Thyroid gland (tissue), 4 donors: ENCODE data around the gene GALNT18. TPM values are rescaled to one million over a fixed set of nuclear protein-coding genes. Genes with fewer than 3 reads are reported as not detected.

Experiments used
- DNase-seq, 2 donors: peaks; one replicate each; pipeline ENCODE4 v3.0.0-alpha.2; 2019
- H3K27ac ChIP-seq, 3 donors: fragments of 200-600 bp; sonication (generic); 1 replicate in 2 of 3; 2 replicates in 1 of 3; pipeline ENCODE4 v1.5.1; 2016 to 2019; ENCODE audit warnings: mild to moderate bottlenecking in 1 of 3, moderate library complexity in 1 of 3
- H3K27me3 ChIP-seq: fragments of 200-600 bp; sonication (generic); one replicate; pipeline ENCODE4 v1.5.1; 2019
- H3K36me3 ChIP-seq, 2 donors: fragments of 200-600 bp; sonication (generic); one replicate each; pipeline ENCODE4 v1.5.1; 2016 to 2019
- H3K4me1 ChIP-seq, 2 donors: fragments of 200-600 bp; sonication (generic); one replicate each; pipeline ENCODE4 v1.5.1; 2017 to 2019
- H3K4me3 ChIP-seq, 3 donors: fragments of 200-600 bp; sonication (generic); replicated peaks in 1 of 3; 1 replicate in 2 of 3; 2 replicates in 1 of 3; pipeline ENCODE4 v1.5.1; 2016; ENCODE audit warnings: mild to moderate bottlenecking in 1 of 3
- H3K9me3 ChIP-seq: fragments of 200-600 bp; sonication (generic); one replicate; pipeline ENCODE4 v1.5.1; 2017
- CTCF ChIP-seq, 6 experiments: fragments of 200-600 bp in 3 of 6; fragments of 450-650 bp in 3 of 6; sonication (generic) in 3 of 6; IDR thresholded peaks; one replicate each; pipeline ENCODE4 v1.5.1; 2016 to 2019; ENCODE audit warnings: antibody characterized with exemption in 6 of 6, mild to moderate bottlenecking in 2 of 6, inconsistent platforms in 1 of 6, moderate library complexity in 1 of 6
- POLR2A ChIP-seq, 2 donors: fragments of 450-650 bp; IDR thresholded peaks; one replicate each; pipeline ENCODE4 v1.6.1; 2017; ENCODE audit warnings: antibody characterized with exemption in 2 of 2, mild to moderate bottlenecking in 2 of 2, moderate library complexity in 1 of 2
- WGBS, 2 donors: methylation state at CpG; one replicate each; pipeline ENCODE4 v1.1.5; 2017; 5-methylcytosine and 5-hydroxymethylcytosine counted together
- intact Hi-C: fragments of 100-400 bp; cut with DNase I; formaldehyde crosslinking; loops from one replicate; pipeline ENCODE4 v1.15.1; 2023
- total RNA-seq, 4 donors: library from RNA; depleted of rRNA; stranded (reverse); fragments of >200 nt; gene quantifications; one replicate each; pipeline ENCODE4 v1.2.3, GENCODE V29; 2016

The GALNT18 gene
- total RNA-seq, 4 donors from 2014 or later, result 60.7 to 93.8 (median 87.5) TPM

- DNase-seq, result peak; percentile 61 to 63
- H3K9me3 ChIP-seq, result no peaks in the 10 kb centered on the region
- no peaks in the 10 kb centered on the region for H3K36me3 ChIP-seq
- intact Hi-C loops, result no loop called here
- TF ChIP-seq CTCF (IDR thresholded peaks at IDR 0.05) (no peak), POLR2A (IDR thresholded peaks at IDR 0.05) (no peak)
- no peak overlapping the region for H3K4me3 ChIP-seq
- peak overlapping the region; percentile 65 to 83 (median 69) for H3K27ac ChIP-seq
- H3K4me1 ChIP-seq, result peaks cover 49 to 60% of the 10 kb centered on the region in 2 donors
- WGBS, 2 donors, result 49 to 68% methylated on average over 10 to 11 of the region's 11 CpGs
- H3K27me3 ChIP-seq, result no peaks in the 10 kb centered on the region
These were observed 213.2 kb downstream of the GALNT18 start for GRCh38 chr11:11408436-11409221.

GRCh38 chr11:11407763-11408084 lies 214.1 kb downstream of the GALNT18 start:
- H3K36me3 ChIP-seq, result no peaks in the 10 kb centered on the region
- no peaks in the 10 kb centered on the region for H3K27me3 ChIP-seq
- peaks cover 52 to 63% of the 10 kb centered on the region in 2 donors for H3K4me1 ChIP-seq
- peak overlapping the region; percentile 44 to 83 (median 65) for H3K27ac ChIP-seq
- H3K4me3 ChIP-seq, result no peak overlapping the region
- no peaks in the 10 kb centered on the region for H3K9me3 ChIP-seq
- 58 to 59% methylated on average over 5 of the region's 5 CpGs for WGBS, 2 donors
- no peak for DNase-seq
- intact Hi-C loops, result no loop called here
- no peak for TF ChIP-seq CTCF (IDR thresholded peaks at IDR 0.05)
- no peak for TF ChIP-seq POLR2A (IDR thresholded peaks at IDR 0.05)

- Histone ChIP-seq H3K27ac (peak overlapping the region; percentile 57 to 83 (median 69)), H3K36me3 (no peaks in the 10 kb centered on the region), H3K9me3 (no peaks in the 10 kb centered on the region), H3K27me3 (no peaks in the 10 kb centered on the region), H3K4me3 (no peak overlapping the region), H3K4me1 (peaks cover 52 to 63% of the 10 kb centered on the region in 2 donors)
- WGBS, 2 donors, result 18 to 23% methylated on average over 9 of the region's 9 CpGs
- TF ChIP-seq POLR2A (IDR thresholded peaks at IDR 0.05) (peak in 1 of 2 donors; percentile 21), CTCF (IDR thresholded peaks at IDR 0.05) (peak in 1 of 6 experiments; percentile 15)
- peak; percentile 71 to 72 for DNase-seq
- intact Hi-C loops, result no loop called here
These were observed 214.6 kb downstream of the GALNT18 start for GRCh38 chr11:11407065-11407762.

GRCh38 chr11:11406652-11407051 lies 215.2 kb downstream of the GALNT18 start:
- Histone ChIP-seq H3K27ac (peak overlapping the region; percentile 57 to 83 (median 69)), H3K9me3 (no peaks in the 10 kb centered on the region), H3K4me3 (no peak overlapping the region), H3K4me1 (peaks cover 52 to 63% of the 10 kb centered on the region in 2 donors), H3K27me3 (no peaks in the 10 kb centered on the region), H3K36me3 (no peaks in the 10 kb centered on the region)
- WGBS, 2 donors, result 80 to 84% methylated on average over 3 of the region's 3 CpGs
- DNase-seq, result no peak
- TF ChIP-seq CTCF (IDR thresholded peaks at IDR 0.05) (no peak), POLR2A (IDR thresholded peaks at IDR 0.05) (no peak)
- intact Hi-C loops, result no loop called here
